HL-60/S4 treated with retinoic acid at 250 ng/mL for 4 days and 3 days (cell line): Measurements from ENCODE around the gene RNF212.
"Not testable (repeated sequence)": the region's sequence is repeated elsewhere in the genome, so short reads cannot be mapped to it uniquely, and the experiment has no call there.

Source experiments
- in situ Hi-C: fragments of 300-500 bp; cut with MboI; formaldehyde crosslinking; loops from 2 replicates; pipeline ENCODE4 v1.7.0; 2022; ENCODE audit warnings: low sequenced_read_pairs

Gene RNF212

GRCh38 chr4:1050486-1051213 lies 62.7 kb downstream of the RNF212 start:
- in situ Hi-C loops, result no loop called here

- in situ Hi-C loops, result no loop called here
These were observed 63.8 kb downstream of the RNF212 start for GRCh38 chr4:1049591-1049905.

- in situ Hi-C loops, result no loop called here
These were observed 64.4 kb downstream of the RNF212 start for GRCh38 chr4:1048773-1049590.

GRCh38 chr4:1047976-1048772 lies 65.2 kb downstream of the RNF212 start:
- in situ Hi-C loops, result no loop called here

GRCh38 chr4:1047106-1047975 lies 66.0 kb downstream of the RNF212 start:
- in situ Hi-C loops, result no loop called here

- in situ Hi-C loops, result not testable (repeated sequence)
These were observed 66.8 kb downstream of the RNF212 start for GRCh38 chr4:1046581-1047011.

- in situ Hi-C loops, result no loop called here
These were observed 67.7 kb downstream of the RNF212 start for GRCh38 chr4:1045595-1046201.

GRCh38 chr4:1045193-1045594 lies 68.2 kb downstream of the RNF212 start:
- in situ Hi-C loops, result no loop called here

- in situ Hi-C loops, result no loop called here
These were observed 68.7 kb downstream of the RNF212 start for GRCh38 chr4:1044469-1045192.

- in situ Hi-C loops, result no loop called here
These were observed 69.5 kb downstream of the RNF212 start for GRCh38 chr4:1043651-1044468.

GRCh38 chr4:1043162-1043561 lies 70.2 kb downstream of the RNF212 start:
- in situ Hi-C loops, result no loop called here

GRCh38 chr4:1042352-1043055 lies 70.9 kb downstream of the RNF212 start:
- in situ Hi-C loops, result no loop called here

GRCh38 chr4:1041936-1042330 lies 71.4 kb downstream of the RNF212 start:
- in situ Hi-C loops, result no loop called here

GRCh38 chr4:1041147-1041935 lies 72.0 kb downstream of the RNF212 start:
- in situ Hi-C loops, result no loop called here

GRCh38 chr4:1040344-1041146 lies 72.8 kb downstream of the RNF212 start:
- in situ Hi-C loops, result no loop called here
